Mammary epithelial cell (primary cell): Measurements from ENCODE around the gene LAYN.

Source experiments
- EZH2 ChIP-seq: IDR thresholded peaks from 2 replicates; pipeline ENCODE4 v1.6.1; 2012; ENCODE audit warnings: low read length, inconsistent platforms, borderline replicate concordance
- TF ChIP-seq, protein P1 (sequence below), 2 donors: IDR thresholded peaks in 1 of 2; conservative IDR thresholded peaks in 1 of 2; 2 replicates each; pipeline ENCODE4 v1.5.1; 2011 to 2012; ENCODE audit warnings: inconsistent platforms in 2 of 2, low read length in 2 of 2, mild to moderate bottlenecking in 2 of 2, control low read depth in 1 of 2, low read depth in 1 of 2; ENCODE audit not compliant: insufficient read depth in 1 of 2; ENCODE audit errors: extremely low read depth in 1 of 2

DNA sequence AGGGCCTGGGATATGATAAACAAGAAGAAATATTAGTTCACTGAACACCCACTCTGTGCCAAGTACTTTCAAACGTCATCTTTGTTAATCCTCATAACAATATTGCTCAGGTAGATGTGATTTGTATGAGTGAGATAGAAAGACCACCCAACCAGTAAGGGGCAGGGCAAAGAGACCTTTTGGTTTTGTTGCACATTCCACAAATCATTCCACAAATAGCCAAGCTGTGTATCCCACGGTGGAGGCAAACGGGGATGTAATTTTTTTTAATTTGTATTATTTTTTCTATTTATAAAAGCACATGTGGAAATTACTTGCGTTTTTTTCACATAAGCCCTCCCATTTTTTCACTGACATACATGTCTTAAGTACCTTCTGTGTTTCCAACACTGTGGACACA is 29.0 kb downstream of the LAYN start:
- TF ChIP-seq, protein P1, sequence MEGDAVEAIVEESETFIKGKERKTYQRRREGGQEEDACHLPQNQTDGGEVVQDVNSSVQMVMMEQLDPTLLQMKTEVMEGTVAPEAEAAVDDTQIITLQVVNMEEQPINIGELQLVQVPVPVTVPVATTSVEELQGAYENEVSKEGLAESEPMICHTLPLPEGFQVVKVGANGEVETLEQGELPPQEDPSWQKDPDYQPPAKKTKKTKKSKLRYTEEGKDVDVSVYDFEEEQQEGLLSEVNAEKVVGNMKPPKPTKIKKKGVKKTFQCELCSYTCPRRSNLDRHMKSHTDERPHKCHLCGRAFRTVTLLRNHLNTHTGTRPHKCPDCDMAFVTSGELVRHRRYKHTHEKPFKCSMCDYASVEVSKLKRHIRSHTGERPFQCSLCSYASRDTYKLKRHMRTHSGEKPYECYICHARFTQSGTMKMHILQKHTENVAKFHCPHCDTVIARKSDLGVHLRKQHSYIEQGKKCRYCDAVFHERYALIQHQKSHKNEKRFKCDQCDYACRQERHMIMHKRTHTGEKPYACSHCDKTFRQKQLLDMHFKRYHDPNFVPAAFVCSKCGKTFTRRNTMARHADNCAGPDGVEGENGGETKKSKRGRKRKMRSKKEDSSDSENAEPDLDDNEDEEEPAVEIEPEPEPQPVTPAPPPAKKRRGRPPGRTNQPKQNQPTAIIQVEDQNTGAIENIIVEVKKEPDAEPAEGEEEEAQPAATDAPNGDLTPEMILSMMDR (conservative IDR thresholded peaks at IDR 0.05 in 1 of 2, IDR thresholded peaks at IDR 0.05 in 1 of 2; ENCODE audit: extremely low read depth in 1 of 2, insufficient read depth in 1 of 2, low read depth in 1 of 2, low read length in 2 of 2): no peak
- no peak for TF ChIP-seq EZH2
